ENCODE measurements around the gene ZNF22. TPM values are rescaled to one million over a fixed set of nuclear protein-coding genes. Genes with fewer than 3 reads are reported as not detected.

Gene ZNF22
- total RNA-seq, 1 donor from 2014 or later: 17.8 TPM

- TF ChIP-seq CTCF (conservative IDR thresholded peaks at IDR 0.05; ENCODE audit: low read depth, low read length): no peak
- DNase-seq (ENCODE audit: low read depth): no peak
- no peak overlapping the region for H3K4me3 ChIP-seq (ENCODE audit: low read depth, low read length)
Measured at GRCh38 chr10:44969854-44970253, 30.9 kb upstream of the ZNF22 start.

- DNase-seq (ENCODE audit: low read depth): no peak
- no peak for TF ChIP-seq CTCF (conservative IDR thresholded peaks at IDR 0.05; ENCODE audit: low read depth, low read length)
- no peak overlapping the region for H3K4me3 ChIP-seq (ENCODE audit: low read depth, low read length)
Measured at GRCh38 chr10:44970812-44971395, 29.8 kb upstream of the ZNF22 start.

- no peak for DNase-seq (ENCODE audit: low read depth)
- no peak for TF ChIP-seq CTCF (conservative IDR thresholded peaks at IDR 0.05; ENCODE audit: low read depth, low read length)
- H3K4me3 ChIP-seq (ENCODE audit: low read depth, low read length): no peak overlapping the region
Measured at GRCh38 chr10:44971434-44971833, 29.3 kb upstream of the ZNF22 start.

GRCh38 chr10:44971935-44972757 lies 28.6 kb upstream of the ZNF22 start:
- TF ChIP-seq CTCF (conservative IDR thresholded peaks at IDR 0.05; ENCODE audit: low read depth, low read length): no peak
- DNase-seq (ENCODE audit: low read depth): no peak
- H3K4me3 ChIP-seq (ENCODE audit: low read depth, low read length): no peak overlapping the region

GRCh38 chr10:44972874-44973306 lies 27.8 kb upstream of the ZNF22 start:
- no peak overlapping the region for H3K4me3 ChIP-seq (ENCODE audit: low read depth, low read length)
- DNase-seq (ENCODE audit: low read depth): no peak
- no peak for TF ChIP-seq CTCF (conservative IDR thresholded peaks at IDR 0.05; ENCODE audit: low read depth, low read length)

- TF ChIP-seq CTCF (conservative IDR thresholded peaks at IDR 0.05; ENCODE audit: low read depth, low read length): no peak
- DNase-seq (ENCODE audit: low read depth): no peak
- H3K4me3 ChIP-seq (ENCODE audit: low read depth, low read length): no peak overlapping the region
Measured at GRCh38 chr10:44973323-44974081, 27.2 kb upstream of the ZNF22 start.
